Colonic mucosa (tissue), 4 donors: Measurements from ENCODE around the gene MAML2. TPM values are rescaled to one million over a fixed set of nuclear protein-coding genes. Genes with fewer than 3 reads are reported as not detected.
"Not testable (repeated sequence)": the region's sequence is repeated elsewhere in the genome, so short reads cannot be mapped to it uniquely, and the experiment has no call there.

Experiments
- DNase-seq: peaks from one replicate; pipeline ENCODE4 v3.0.0-alpha.2; 2020
- H3K27ac ChIP-seq: fragments of 200-600 bp; one replicate; pipeline ENCODE4 v1.8.0; 2021
- H3K27me3 ChIP-seq: fragments of 200-600 bp; one replicate; pipeline ENCODE4 v1.8.0; 2021
- H3K36me3 ChIP-seq: fragments of 200-600 bp; one replicate; pipeline ENCODE4 v1.8.0; 2021
- H3K4me1 ChIP-seq: fragments of 200-600 bp; one replicate; pipeline ENCODE4 v1.8.0; 2021; ENCODE audit warnings: mild to moderate bottlenecking
- H3K4me3 ChIP-seq: fragments of 200-600 bp; one replicate; pipeline ENCODE4 v1.8.0; 2021
- H3K9ac ChIP-seq, 2 donors: one replicate each; pipeline ENCODE4 v1.7.0; 2013; ENCODE audit warnings: control low read depth in 2 of 2, low read depth in 2 of 2, low read length in 2 of 2
- H3K9me3 ChIP-seq: fragments of 200-600 bp; one replicate; pipeline ENCODE4 v1.8.0; 2021
- intact Hi-C: fragments of 100-400 bp; cut with DNase I; formaldehyde crosslinking; loops from one replicate; pipeline ENCODE4 v1.14.1; 2022
- total RNA-seq, 2 donors: library from RNA; stranded (reverse); fragmentation: NEBNext Ultra II Directional in 1 of 2; extraction: Animal tissue kit (Norgen Biotek cat#: 25700) in 1 of 2; gene quantifications; one replicate each; pipeline ENCODE4 v1.2.1, GENCODE V29; 2021
- TF ChIP-seq, protein P1 (sequence below): fragments of 200-600 bp; IDR thresholded peaks from one replicate; pipeline ENCODE4 v1.8.0; 2022; ENCODE audit warnings: antibody characterized with exemption, mild to moderate bottlenecking
- donor health status: healthy.
- donor health status: DM: no; HTN: no; CAD: no.
- donor health status: DM: no; HTN: no; CAD: no.

The MAML2 gene
- total RNA-seq, 2 donors from 2014 or later: 10.4 to 11.0 TPM

DNA sequence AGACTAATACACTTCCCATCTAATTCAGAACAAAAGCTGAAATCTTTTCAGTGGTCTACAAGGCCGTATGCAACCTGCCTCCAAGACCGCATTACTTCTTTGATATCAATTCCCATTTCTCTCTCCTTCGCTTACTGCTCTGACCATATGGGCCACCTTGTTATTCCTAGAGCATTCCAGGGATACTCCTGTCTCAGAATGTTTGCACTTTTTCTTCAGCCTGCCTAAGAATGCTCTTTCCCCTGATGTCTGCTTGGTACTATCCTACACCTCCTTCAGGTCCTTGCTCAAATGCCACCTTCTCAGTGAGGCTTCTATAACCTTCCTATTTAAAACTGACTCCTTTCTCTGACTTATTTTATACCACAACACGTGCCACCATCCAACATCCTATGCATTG is 71.2 kb downstream of the MAML2 start:
- H3K9me3 ChIP-seq: no peaks in the 10 kb centered on the region
- H3K27me3 ChIP-seq: no peaks in the 10 kb centered on the region
- H3K4me3 ChIP-seq: no peak overlapping the region
- H3K4me1 ChIP-seq: peaks cover 10% of the 10 kb centered on the region
- TF ChIP-seq, protein P1, sequence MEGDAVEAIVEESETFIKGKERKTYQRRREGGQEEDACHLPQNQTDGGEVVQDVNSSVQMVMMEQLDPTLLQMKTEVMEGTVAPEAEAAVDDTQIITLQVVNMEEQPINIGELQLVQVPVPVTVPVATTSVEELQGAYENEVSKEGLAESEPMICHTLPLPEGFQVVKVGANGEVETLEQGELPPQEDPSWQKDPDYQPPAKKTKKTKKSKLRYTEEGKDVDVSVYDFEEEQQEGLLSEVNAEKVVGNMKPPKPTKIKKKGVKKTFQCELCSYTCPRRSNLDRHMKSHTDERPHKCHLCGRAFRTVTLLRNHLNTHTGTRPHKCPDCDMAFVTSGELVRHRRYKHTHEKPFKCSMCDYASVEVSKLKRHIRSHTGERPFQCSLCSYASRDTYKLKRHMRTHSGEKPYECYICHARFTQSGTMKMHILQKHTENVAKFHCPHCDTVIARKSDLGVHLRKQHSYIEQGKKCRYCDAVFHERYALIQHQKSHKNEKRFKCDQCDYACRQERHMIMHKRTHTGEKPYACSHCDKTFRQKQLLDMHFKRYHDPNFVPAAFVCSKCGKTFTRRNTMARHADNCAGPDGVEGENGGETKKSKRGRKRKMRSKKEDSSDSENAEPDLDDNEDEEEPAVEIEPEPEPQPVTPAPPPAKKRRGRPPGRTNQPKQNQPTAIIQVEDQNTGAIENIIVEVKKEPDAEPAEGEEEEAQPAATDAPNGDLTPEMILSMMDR: no peak
- no peaks in the 10 kb centered on the region for H3K36me3 ChIP-seq
- H3K27ac ChIP-seq: no peak overlapping the region
- no peak overlapping the region for H3K9ac ChIP-seq
- intact Hi-C loops: no loop called here
- no peak for DNase-seq

- H3K36me3 ChIP-seq, H3K9ac ChIP-seq, H3K9me3 ChIP-seq, H3K4me3 ChIP-seq, H3K4me1 ChIP-seq, DNase-seq, H3K27ac ChIP-seq, intact Hi-C loops, H3K27me3 ChIP-seq: not testable (repeated sequence)
These were observed 71.6 kb downstream of the MAML2 start for GRCh38 chr11:96271352-96271751.

DNA sequence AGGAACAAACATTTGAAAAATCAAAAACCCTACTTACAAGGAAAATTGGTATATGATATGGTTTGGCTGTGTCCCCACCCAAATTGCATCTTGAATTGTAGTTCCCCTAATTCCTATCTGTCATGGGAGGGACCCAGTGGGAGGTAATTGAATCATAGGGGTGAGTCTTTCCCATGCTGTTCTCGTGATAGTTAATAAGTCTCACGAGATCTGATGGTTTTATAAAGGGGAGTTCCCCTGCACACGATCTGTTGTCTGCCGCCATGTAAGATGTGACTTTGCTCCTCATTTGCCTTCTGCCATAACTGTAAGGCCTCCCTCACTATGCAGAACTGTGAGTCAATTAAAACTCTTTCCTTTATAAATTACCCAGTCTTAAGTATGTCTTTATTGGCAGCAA is 74.5 kb downstream of the MAML2 start:
- H3K27ac ChIP-seq, intact Hi-C loops, H3K9me3 ChIP-seq, H3K4me3 ChIP-seq, H3K4me1 ChIP-seq, DNase-seq, H3K27me3 ChIP-seq, H3K9ac ChIP-seq, H3K36me3 ChIP-seq: not testable (repeated sequence)

DNA sequence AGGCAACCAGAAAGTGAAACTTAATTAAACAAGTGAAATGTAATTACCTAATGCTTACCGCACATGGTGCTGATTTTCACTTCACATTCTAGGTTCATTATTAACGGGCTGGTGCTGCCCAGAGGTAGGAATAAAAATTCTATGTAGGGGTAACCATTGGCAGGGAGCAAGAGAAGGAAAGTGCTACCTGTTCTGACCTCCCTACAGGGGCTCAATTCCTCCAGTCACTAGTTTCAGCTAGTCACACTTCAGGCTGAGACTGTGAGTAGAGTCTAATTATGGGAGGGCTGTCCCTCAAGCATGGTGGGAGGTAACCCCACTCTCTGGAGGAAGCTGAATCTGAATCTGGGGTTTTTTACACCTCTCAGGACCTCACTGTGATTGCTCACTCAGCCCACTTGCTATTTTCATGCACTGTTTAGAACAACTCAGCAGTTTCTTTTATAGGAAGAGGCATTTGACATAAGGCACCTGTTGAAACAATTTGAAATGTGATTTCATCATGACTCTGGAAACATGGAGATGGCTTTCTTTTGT is 75.4 kb downstream of the MAML2 start:
- no peaks in the 10 kb centered on the region for H3K9me3 ChIP-seq
- H3K9ac ChIP-seq: no peak overlapping the region
- no peak for DNase-seq
- H3K27me3 ChIP-seq: no peaks in the 10 kb centered on the region
- H3K4me3 ChIP-seq: no peak overlapping the region
- TF ChIP-seq, protein P1: no peak
- intact Hi-C loops: no loop called here
- H3K27ac ChIP-seq: peak overlapping the region; percentile 16
- peaks cover 3% of the 10 kb centered on the region for H3K4me1 ChIP-seq
- no peaks in the 10 kb centered on the region for H3K36me3 ChIP-seq

GRCh38 chr11:96267001-96267495 is 75.9 kb downstream of the MAML2 start:
- TF ChIP-seq, protein P1: no peak
- H3K9ac ChIP-seq: no peak overlapping the region
- no peak for DNase-seq
- no peaks in the 10 kb centered on the region for H3K4me1 ChIP-seq
- no peaks in the 10 kb centered on the region for H3K36me3 ChIP-seq
- no peaks in the 10 kb centered on the region for H3K27me3 ChIP-seq
- intact Hi-C loops: no loop called here
- no peak overlapping the region for H3K4me3 ChIP-seq
- H3K9me3 ChIP-seq: no peaks in the 10 kb centered on the region
- H3K27ac ChIP-seq: peak overlapping the region; percentile 16

DNA sequence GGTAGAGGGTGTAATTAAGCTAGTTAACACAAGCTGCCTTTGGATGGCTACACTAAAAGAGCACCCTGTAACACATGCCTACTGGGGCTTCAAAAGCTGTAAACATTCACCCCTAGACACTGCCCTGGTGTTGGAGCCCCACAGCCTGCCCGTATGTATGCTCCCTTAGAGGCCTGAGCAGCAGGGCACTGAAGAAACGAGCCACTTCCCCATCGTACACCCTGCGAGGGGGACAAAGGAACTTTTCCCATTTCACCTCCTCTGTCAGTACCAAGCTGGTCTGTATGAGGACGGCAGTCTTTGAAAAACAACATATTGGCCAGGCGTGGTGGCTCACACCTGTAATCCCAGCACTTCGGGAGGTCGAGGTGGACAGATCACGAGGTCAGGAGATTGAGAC is 77.0 kb downstream of the MAML2 start:
- H3K4me3 ChIP-seq: no peak overlapping the region
- no peak for DNase-seq
- H3K36me3 ChIP-seq: no peaks in the 10 kb centered on the region
- no peak overlapping the region for H3K27ac ChIP-seq
- H3K9ac ChIP-seq: no peak overlapping the region
- H3K4me1 ChIP-seq: no peaks in the 10 kb centered on the region
- TF ChIP-seq, protein P1: no peak
- intact Hi-C loops: no loop called here
- no peaks in the 10 kb centered on the region for H3K9me3 ChIP-seq
- H3K27me3 ChIP-seq: no peaks in the 10 kb centered on the region
